Naive B cell (primary cell): Measurements from ENCODE around the gene GRK5. TPM values are rescaled to one million over a fixed set of nuclear protein-coding genes. Genes with fewer than 3 reads are reported as not detected.
"Not testable (repeated sequence)": the region's sequence is repeated elsewhere in the genome, so short reads cannot be mapped to it uniquely, and the experiment has no call there.

ENCODE experiments used
- ATAC-seq, 2 donors: fragments of 150-1000 bp; cut with Tn5 transposase; 2 replicates each; pipeline ENCODE4 v1.10.0; 2021; ENCODE audit warnings: low read depth in 2 of 2, mild to moderate bottlenecking in 2 of 2, moderate library complexity in 2 of 2
- DNase-seq: peaks from one replicate; pipeline ENCODE4 v3.0.0; 2022
- H3K27ac Mint-ChIP-seq, 6 donors: one replicate each; pipeline ENCODE4 v1.8.0; 2020 to 2022; ENCODE audit warnings: mild to moderate bottlenecking in 6 of 6, mixed read lengths in 6 of 6, moderate library complexity in 5 of 6, inconsistent platforms in 2 of 6
- H3K27me3 Mint-ChIP-seq, 3 donors: one replicate each; pipeline ENCODE4 v1.8.0; 2021 to 2022; ENCODE audit warnings: mixed read lengths in 3 of 3, mild to moderate bottlenecking in 1 of 3
- H3K36me3 Mint-ChIP-seq, 2 donors: one replicate each; pipeline ENCODE4 v1.8.0; 2020 to 2022; ENCODE audit warnings: mixed read lengths in 2 of 2, inconsistent platforms in 1 of 2, mild to moderate bottlenecking in 1 of 2
- H3K4me1 Mint-ChIP-seq, 3 donors: one replicate each; pipeline ENCODE4 v1.8.0; 2020 to 2022; ENCODE audit warnings: mixed read lengths in 3 of 3, inconsistent platforms in 1 of 3, mild to moderate bottlenecking in 1 of 3, moderate library complexity in 1 of 3
- H3K4me3 Mint-ChIP-seq, 8 donors: one replicate each; pipeline ENCODE4 v1.8.0; 2020 to 2022; ENCODE audit warnings: mild to moderate bottlenecking in 8 of 8, mixed read lengths in 8 of 8, moderate library complexity in 8 of 8, inconsistent platforms in 2 of 8
- H3K9me3 Mint-ChIP-seq, 7 donors: one replicate each; pipeline ENCODE4 v1.8.0; 2020 to 2022; ENCODE audit warnings: mixed read lengths in 7 of 7, mild to moderate bottlenecking in 5 of 7, inconsistent platforms in 2 of 7, moderate library complexity in 1 of 7
- polyA plus RNA-seq, 6 donors: library from polyadenylated mRNA; unstranded; fragments of 300-500 nt; fragmentation: Illumina TruSeq; gene quantifications; one replicate each; pipeline ENCODE4 v1.2.3, GENCODE V29; 2021; ENCODE audit warnings: low read depth in 6 of 6

GRK5 gene
- polyA plus RNA-seq, 6 donors from 2014 or later, result 7.2 to 24.6 (median 13.7) TPM

- Mint-ChIP-seq H3K4me3 (no peak overlapping the region), H3K36me3 (peaks cover 31% of the 10 kb centered on the region in 2 donors)
Observed at GRCh38 chr10:119431034-119431772, 223.8 kb downstream of the GRK5 start.

GRCh38 chr10:119431773-119432135, 224.4 kb downstream of the GRK5 start:
- Mint-ChIP-seq H3K36me3 (peaks cover 31% of the 10 kb centered on the region in 2 donors), H3K27ac (no peak overlapping the region), H3K4me1 (peaks cover 0 to 3% (median 3%) of the 10 kb centered on the region in 3 donors), H3K4me3 (no peak overlapping the region), H3K9me3 (peaks cover 0 to 13% (median 5%) of the 10 kb centered on the region in 7 donors), H3K27me3 (no peaks in the 10 kb centered on the region)
- no peak for ATAC-seq
- no peak for DNase-seq

More at GRCh38 chr10:119431034-119431772, 223.8 kb downstream of the GRK5 start:
- Mint-ChIP-seq H3K9me3 (peaks cover 0 to 13% (median 5%) of the 10 kb centered on the region in 7 donors), H3K4me1 (peaks cover 0 to 3% (median 3%) of the 10 kb centered on the region in 3 donors), H3K27ac (peak overlapping the region in 1 of 6 donors; percentile 16), H3K27me3 (no peaks in the 10 kb centered on the region)
- ATAC-seq (no peak), DNase-seq (no peak)

- not testable (repeated sequence) for H3K27ac Mint-ChIP-seq, H3K27me3 Mint-ChIP-seq, DNase-seq, ATAC-seq, H3K4me1 Mint-ChIP-seq, H3K4me3 Mint-ChIP-seq
- H3K9me3 Mint-ChIP-seq, result peaks cover 0 to 13% (median 5%) of the 10 kb centered on the region in 7 donors
- H3K36me3 Mint-ChIP-seq, result peaks cover 31 to 41% of the 10 kb centered on the region in 2 donors
Observed at GRCh38 chr10:119434942-119435341, 227.6 kb downstream of the GRK5 start.

- no peak for DNase-seq
- H3K27ac Mint-ChIP-seq, result peak overlapping the region in 3 of 6 donors; percentile 14 to 16 (median 15)
- no peak for ATAC-seq
- peaks cover 0 to 12% (median 4%) of the 10 kb centered on the region in 7 donors for H3K9me3 Mint-ChIP-seq
- peaks cover 4 to 16% (median 15%) of the 10 kb centered on the region in 3 donors for H3K4me1 Mint-ChIP-seq
- H3K36me3 Mint-ChIP-seq, result peaks cover 22 to 32% of the 10 kb centered on the region in 2 donors
- H3K27me3 Mint-ChIP-seq, result no peaks in the 10 kb centered on the region
- H3K4me3 Mint-ChIP-seq, result no peak overlapping the region
Observed at GRCh38 chr10:119438717-119439116, 231.3 kb downstream of the GRK5 start.

GRCh38 chr10:119439922-119440321, 232.6 kb downstream of the GRK5 start:
- Mint-ChIP-seq H3K4me3 (no peak overlapping the region), H3K27ac (peak overlapping the region in 1 of 6 donors; percentile 32), H3K27me3 (no peaks in the 10 kb centered on the region), H3K36me3 (peaks cover 10 to 19% of the 10 kb centered on the region in 2 donors), H3K4me1 (peaks cover 4 to 16% (median 15%) of the 10 kb centered on the region in 3 donors), H3K9me3 (peaks cover 0 to 6% (median 0%) of the 10 kb centered on the region in 7 donors)
- ATAC-seq (no peak), DNase-seq (no peak)

GRCh38 chr10:119441151-119441821, 233.9 kb downstream of the GRK5 start:
- ATAC-seq (no peak), DNase-seq (no peak)
- H3K4me3 Mint-ChIP-seq, result peak overlapping the region in 1 of 8 donors; percentile 31

GRCh38 chr10:119441921-119442757, 234.8 kb downstream of the GRK5 start:
- Mint-ChIP-seq H3K27me3 (no peaks in the 10 kb centered on the region), H3K27ac (peak overlapping the region in 4 of 6 donors; percentile 12 to 81 (median 64)), H3K36me3 (peaks cover 4 to 10% of the 10 kb centered on the region in 2 donors), H3K4me1 (peaks cover 9 to 25% (median 17%) of the 10 kb centered on the region in 3 donors), H3K4me3 (peak overlapping the region in 1 of 8 donors; percentile 15), H3K9me3 (no peaks in the 10 kb centered on the region)
- no peak for DNase-seq
- peak; percentile 19 to 51 for ATAC-seq

More at GRCh38 chr10:119441151-119441821, 233.9 kb downstream of the GRK5 start:
- peaks cover 8 to 25% (median 17%) of the 10 kb centered on the region in 3 donors for H3K4me1 Mint-ChIP-seq
- H3K27ac Mint-ChIP-seq, result peak overlapping the region in 2 of 6 donors; percentile 61 to 66
- H3K27me3 Mint-ChIP-seq, result no peaks in the 10 kb centered on the region
- no peaks in the 10 kb centered on the region for H3K9me3 Mint-ChIP-seq
- H3K36me3 Mint-ChIP-seq, result peaks cover 0 to 10% of the 10 kb centered on the region in 2 donors

- peaks cover 5 to 9% of the 10 kb centered on the region in 2 donors for H3K36me3 Mint-ChIP-seq
- peak overlapping the region in 1 of 8 donors; percentile 15 for H3K4me3 Mint-ChIP-seq
- no peak for ATAC-seq
- no peak for DNase-seq
- H3K4me1 Mint-ChIP-seq, result peaks cover 12 to 25% (median 17%) of the 10 kb centered on the region in 3 donors
- no peaks in the 10 kb centered on the region for H3K27me3 Mint-ChIP-seq
- H3K27ac Mint-ChIP-seq, result peak overlapping the region in 3 of 6 donors; percentile 10 to 59 (median 47)
- H3K9me3 Mint-ChIP-seq, result no peaks in the 10 kb centered on the region
Observed at GRCh38 chr10:119442758-119443060, 235.3 kb downstream of the GRK5 start.

GRCh38 chr10:119443441-119443840, 236.1 kb downstream of the GRK5 start:
- ATAC-seq (no peak), DNase-seq (no peak)
- Mint-ChIP-seq H3K27ac (peak overlapping the region in 3 of 6 donors; percentile 38 to 59 (median 43)), H3K9me3 (no peaks in the 10 kb centered on the region), H3K4me1 (peaks cover 12 to 25% (median 17%) of the 10 kb centered on the region in 3 donors), H3K4me3 (no peak overlapping the region), H3K27me3 (no peaks in the 10 kb centered on the region), H3K36me3 (peaks cover 0 to 9% of the 10 kb centered on the region in 2 donors)

GRCh38 chr10:119443970-119444660, 236.7 kb downstream of the GRK5 start:
- ATAC-seq, result no peak
- Mint-ChIP-seq H3K27me3 (no peaks in the 10 kb centered on the region), H3K36me3 (peaks cover 0 to 9% of the 10 kb centered on the region in 2 donors), H3K4me1 (peaks cover 12 to 30% (median 21%) of the 10 kb centered on the region in 3 donors), H3K4me3 (peak overlapping the region in 2 of 8 donors; percentile 25 to 63), H3K9me3 (no peaks in the 10 kb centered on the region), H3K27ac (peak overlapping the region in 3 of 6 donors; percentile 38 to 59 (median 47))
- DNase-seq, result no peak

GRCh38 chr10:119444866-119445265, 237.5 kb downstream of the GRK5 start:
- DNase-seq, result no peak
- peak overlapping the region in 1 of 6 donors; percentile 47 for H3K27ac Mint-ChIP-seq
- H3K4me3 Mint-ChIP-seq, result no peak overlapping the region
- ATAC-seq, result no peak
- H3K27me3 Mint-ChIP-seq, result no peaks in the 10 kb centered on the region
- peaks cover 2 to 10% of the 10 kb centered on the region in 2 donors for H3K36me3 Mint-ChIP-seq
- peaks cover 14 to 38% (median 28%) of the 10 kb centered on the region in 3 donors for H3K4me1 Mint-ChIP-seq
- H3K9me3 Mint-ChIP-seq, result no peaks in the 10 kb centered on the region

- peak; percentile 55 to 75 for ATAC-seq
- DNase-seq, result peak; percentile 75
- peaks cover 17 to 43% (median 32%) of the 10 kb centered on the region in 3 donors for H3K4me1 Mint-ChIP-seq
- H3K27ac Mint-ChIP-seq, result peak overlapping the region in 2 of 6 donors; percentile 37 to 83
- no peak overlapping the region for H3K4me3 Mint-ChIP-seq
- H3K36me3 Mint-ChIP-seq, result peaks cover 4 to 16% of the 10 kb centered on the region in 2 donors
- H3K27me3 Mint-ChIP-seq, result no peaks in the 10 kb centered on the region
- no peaks in the 10 kb centered on the region for H3K9me3 Mint-ChIP-seq
Observed at GRCh38 chr10:119445311-119445934, 238.1 kb downstream of the GRK5 start.
